Ishikawa (cell line): ENCODE data around the gene CHST12.

Experiments
- CEBPB ChIP-seq: IDR thresholded peaks from 2 replicates; pipeline ENCODE4 v1.6.1; 2012
- CREB1 ChIP-seq: IDR thresholded peaks from 2 replicates; pipeline ENCODE4 v1.6.1; 2012; ENCODE audit warnings: low read depth
- EGR1 ChIP-seq: IDR thresholded peaks from 2 replicates; pipeline ENCODE4 v1.6.1; 2012
- EP300 ChIP-seq: IDR thresholded peaks from 2 replicates; pipeline ENCODE4 v1.6.1; 2012; ENCODE audit warnings: borderline replicate concordance
- FOXM1 ChIP-seq: IDR thresholded peaks from 2 replicates; pipeline ENCODE4 v1.6.1; 2012; ENCODE audit warnings: low read depth, borderline replicate concordance
- NFIC ChIP-seq: IDR thresholded peaks from 2 replicates; pipeline ENCODE4 v1.6.1; 2012
- RAD21 ChIP-seq: IDR thresholded peaks from 2 replicates; pipeline ENCODE4 v1.6.1; 2012; ENCODE audit warnings: low read depth
- TAF1 ChIP-seq: IDR thresholded peaks from 2 replicates; pipeline ENCODE4 v1.6.1; 2012; ENCODE audit warnings: low read depth, mild to moderate bottlenecking
- TCF12 ChIP-seq: IDR thresholded peaks from 2 replicates; pipeline ENCODE4 v1.6.1; 2012; ENCODE audit warnings: low read depth
- TEAD4 ChIP-seq: IDR thresholded peaks from 2 replicates; pipeline ENCODE4 v1.6.1; 2012
- YY1 ChIP-seq: IDR thresholded peaks from 2 replicates; pipeline ENCODE4 v1.6.1; 2012; ENCODE audit warnings: low read depth
- ZBTB7A ChIP-seq: IDR thresholded peaks from 2 replicates; pipeline ENCODE4 v1.6.1; 2012; ENCODE audit warnings: low read depth
- TF ChIP-seq, protein P1 (sequence below): IDR thresholded peaks from 2 replicates; pipeline ENCODE4 v1.6.1; 2012; ENCODE audit warnings: low read depth, mild to moderate bottlenecking
- TF ChIP-seq, protein P2 (sequence below): IDR thresholded peaks from 2 replicates; pipeline ENCODE4 v1.6.1; 2012
- TF ChIP-seq, protein P3 (sequence below): IDR thresholded peaks from 2 replicates; pipeline ENCODE4 v1.6.1; 2012

The CHST12 gene

DNA sequence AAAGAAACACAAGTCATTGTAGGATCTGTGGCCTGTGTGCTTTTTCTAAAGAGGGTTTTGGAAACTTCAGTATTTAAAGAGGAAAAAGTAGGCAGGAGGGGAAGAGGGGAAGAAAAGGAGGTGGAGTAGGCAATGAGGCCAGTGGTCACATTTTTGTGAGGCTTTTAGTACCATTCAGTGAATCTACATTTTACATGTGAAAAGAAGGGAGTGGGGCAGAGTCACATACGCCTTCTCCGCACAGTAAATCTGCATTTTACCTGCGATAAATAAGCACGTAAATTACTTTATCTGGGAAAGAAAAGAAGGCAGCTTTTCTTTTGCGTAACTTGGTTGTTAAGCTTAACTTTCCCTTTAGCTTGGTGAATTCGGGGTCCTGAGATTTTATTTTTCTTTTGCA is 13.2 kb downstream of the CHST12 start:
- TF ChIP-seq CEBPB (no peak), YY1 (no peak), ZBTB7A (no peak), FOXM1 (no peak)

DNA sequence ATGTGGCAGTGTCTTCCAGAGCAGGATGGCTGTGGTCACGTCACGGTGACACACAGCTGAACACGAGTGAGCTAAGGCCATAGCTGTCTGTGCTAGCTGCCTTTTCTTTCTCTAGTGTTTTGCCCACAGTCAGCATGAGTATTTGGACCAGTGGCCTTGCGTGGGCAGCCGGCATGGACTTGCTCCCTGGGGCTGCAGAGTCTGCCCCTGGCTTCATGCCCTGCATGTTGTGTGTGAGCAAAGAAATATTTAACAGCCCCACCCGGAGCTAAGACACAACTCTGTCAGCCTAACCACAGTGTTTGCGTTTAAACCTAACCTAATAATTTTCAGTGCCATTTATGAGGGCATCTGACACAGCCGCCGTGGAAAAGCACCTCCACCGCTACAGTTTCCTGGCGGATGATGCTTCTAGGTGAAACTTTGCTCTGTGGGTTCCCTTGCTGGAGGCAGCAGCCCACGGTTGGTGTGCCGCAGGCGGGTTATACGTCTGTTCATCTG is 14.6 kb downstream of the CHST12 start:
- TF ChIP-seq CEBPB (no peak), YY1 (no peak), EGR1 (no peak), RAD21 (no peak), TEAD4 (no peak), TAF1 (no peak)
- TF ChIP-seq, protein P1, sequence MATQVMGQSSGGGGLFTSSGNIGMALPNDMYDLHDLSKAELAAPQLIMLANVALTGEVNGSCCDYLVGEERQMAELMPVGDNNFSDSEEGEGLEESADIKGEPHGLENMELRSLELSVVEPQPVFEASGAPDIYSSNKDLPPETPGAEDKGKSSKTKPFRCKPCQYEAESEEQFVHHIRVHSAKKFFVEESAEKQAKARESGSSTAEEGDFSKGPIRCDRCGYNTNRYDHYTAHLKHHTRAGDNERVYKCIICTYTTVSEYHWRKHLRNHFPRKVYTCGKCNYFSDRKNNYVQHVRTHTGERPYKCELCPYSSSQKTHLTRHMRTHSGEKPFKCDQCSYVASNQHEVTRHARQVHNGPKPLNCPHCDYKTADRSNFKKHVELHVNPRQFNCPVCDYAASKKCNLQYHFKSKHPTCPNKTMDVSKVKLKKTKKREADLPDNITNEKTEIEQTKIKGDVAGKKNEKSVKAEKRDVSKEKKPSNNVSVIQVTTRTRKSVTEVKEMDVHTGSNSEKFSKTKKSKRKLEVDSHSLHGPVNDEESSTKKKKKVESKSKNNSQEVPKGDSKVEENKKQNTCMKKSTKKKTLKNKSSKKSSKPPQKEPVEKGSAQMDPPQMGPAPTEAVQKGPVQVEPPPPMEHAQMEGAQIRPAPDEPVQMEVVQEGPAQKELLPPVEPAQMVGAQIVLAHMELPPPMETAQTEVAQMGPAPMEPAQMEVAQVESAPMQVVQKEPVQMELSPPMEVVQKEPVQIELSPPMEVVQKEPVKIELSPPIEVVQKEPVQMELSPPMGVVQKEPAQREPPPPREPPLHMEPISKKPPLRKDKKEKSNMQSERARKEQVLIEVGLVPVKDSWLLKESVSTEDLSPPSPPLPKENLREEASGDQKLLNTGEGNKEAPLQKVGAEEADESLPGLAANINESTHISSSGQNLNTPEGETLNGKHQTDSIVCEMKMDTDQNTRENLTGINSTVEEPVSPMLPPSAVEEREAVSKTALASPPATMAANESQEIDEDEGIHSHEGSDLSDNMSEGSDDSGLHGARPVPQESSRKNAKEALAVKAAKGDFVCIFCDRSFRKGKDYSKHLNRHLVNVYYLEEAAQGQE, result no peak

DNA sequence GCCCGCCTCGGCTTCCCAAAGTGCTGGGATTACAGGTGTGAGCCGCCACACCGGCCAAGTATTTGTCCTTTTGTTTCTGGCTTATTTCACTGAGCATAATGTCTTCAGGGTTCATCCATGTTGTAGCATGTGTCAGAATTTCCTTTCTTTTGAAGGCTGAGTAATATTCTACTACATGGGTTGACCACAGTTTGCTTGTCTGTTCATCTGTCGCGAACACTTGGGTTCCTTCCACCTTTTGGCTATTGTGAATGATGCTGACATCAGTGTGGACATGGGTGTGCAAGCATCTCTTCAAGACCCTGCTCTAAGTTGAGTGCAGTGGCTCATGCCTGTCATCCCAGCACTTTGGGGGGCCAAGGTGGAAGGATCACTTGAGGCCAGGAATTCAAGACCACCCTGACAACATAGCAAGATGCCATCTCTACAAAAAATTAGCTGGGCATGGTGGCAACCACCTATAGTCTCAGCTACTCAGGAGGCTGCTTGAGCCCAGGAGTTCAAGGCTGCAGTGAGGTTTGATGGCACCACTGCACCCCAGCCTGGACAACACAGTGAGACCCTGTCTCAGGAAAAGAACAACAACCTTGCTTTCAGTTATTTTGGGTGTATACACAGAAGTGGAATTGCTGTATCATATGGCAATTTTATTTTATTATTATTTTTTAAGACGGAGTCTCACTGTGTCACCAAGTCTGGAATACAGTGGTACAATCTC is 17.0 kb downstream of the CHST12 start:
- TF ChIP-seq EGR1 (no peak), RAD21 (no peak), CREB1 (no peak), ZBTB7A (no peak), TAF1 (no peak)

DNA sequence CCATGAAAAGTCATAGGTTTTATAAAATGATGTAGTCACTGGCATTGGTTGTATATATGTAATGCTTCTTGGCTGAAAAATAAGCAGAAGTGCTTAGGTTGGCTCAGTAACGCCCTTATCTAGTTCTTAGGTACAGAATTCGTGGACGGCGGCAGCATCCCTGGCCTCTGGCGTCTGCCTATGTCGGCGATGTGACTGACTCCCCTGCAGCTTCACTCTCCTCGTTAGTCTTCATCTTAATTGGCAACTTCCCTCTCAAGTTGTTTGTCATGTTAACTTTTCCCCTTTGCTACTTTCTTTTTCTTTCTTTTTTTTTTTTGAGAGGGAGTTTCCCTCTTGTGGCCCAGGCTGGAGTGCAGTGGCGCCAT is 18.5 kb downstream of the CHST12 start:
- TF ChIP-seq EGR1, result no peak
- TF ChIP-seq NFIC, result no peak
- TF ChIP-seq TAF1, result no peak
- no peak for TF ChIP-seq TEAD4
- no peak for TF ChIP-seq TCF12
- TF ChIP-seq CREB1, result no peak
- no peak for TF ChIP-seq ZBTB7A
- TF ChIP-seq, protein P2, sequence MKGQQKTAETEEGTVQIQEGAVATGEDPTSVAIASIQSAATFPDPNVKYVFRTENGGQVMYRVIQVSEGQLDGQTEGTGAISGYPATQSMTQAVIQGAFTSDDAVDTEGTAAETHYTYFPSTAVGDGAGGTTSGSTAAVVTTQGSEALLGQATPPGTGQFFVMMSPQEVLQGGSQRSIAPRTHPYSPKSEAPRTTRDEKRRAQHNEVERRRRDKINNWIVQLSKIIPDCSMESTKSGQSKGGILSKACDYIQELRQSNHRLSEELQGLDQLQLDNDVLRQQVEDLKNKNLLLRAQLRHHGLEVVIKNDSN, result no peak
- TF ChIP-seq FOXM1, result no peak
- TF ChIP-seq, protein P3, sequence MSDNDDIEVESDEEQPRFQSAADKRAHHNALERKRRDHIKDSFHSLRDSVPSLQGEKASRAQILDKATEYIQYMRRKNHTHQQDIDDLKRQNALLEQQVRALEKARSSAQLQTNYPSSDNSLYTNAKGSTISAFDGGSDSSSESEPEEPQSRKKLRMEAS, result no peak
- TF ChIP-seq CEBPB, result no peak
- no peak for TF ChIP-seq RAD21
- no peak for TF ChIP-seq EP300
- TF ChIP-seq YY1, result no peak

DNA sequence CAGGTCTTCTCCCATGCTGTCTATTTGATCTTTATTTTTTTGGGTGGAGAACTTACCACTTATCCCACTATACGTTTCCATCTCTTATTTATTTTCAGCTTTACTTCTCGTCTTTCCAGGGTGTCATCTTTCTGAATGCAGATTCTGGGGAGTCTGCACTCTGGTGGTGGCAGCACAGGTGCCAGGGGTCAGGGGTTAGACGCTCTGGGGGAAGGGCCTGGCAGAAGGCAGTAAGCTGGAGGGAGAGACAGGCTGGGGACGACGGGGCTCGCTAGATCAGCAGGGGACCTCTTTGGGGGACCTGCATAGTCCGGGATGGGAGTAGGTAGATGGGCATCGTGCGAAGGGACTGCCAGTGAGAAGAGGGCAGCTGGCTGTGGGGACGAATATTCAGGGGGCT is 22.3 kb downstream of the CHST12 start:
- TF ChIP-seq TEAD4, result no peak
- TF ChIP-seq ZBTB7A, result no peak
- no peak for TF ChIP-seq EP300
- TF ChIP-seq TAF1, result no peak
- TF ChIP-seq CEBPB, result no peak
- TF ChIP-seq, protein P2, result no peak
- TF ChIP-seq EGR1, result no peak
- TF ChIP-seq CREB1, result no peak

DNA sequence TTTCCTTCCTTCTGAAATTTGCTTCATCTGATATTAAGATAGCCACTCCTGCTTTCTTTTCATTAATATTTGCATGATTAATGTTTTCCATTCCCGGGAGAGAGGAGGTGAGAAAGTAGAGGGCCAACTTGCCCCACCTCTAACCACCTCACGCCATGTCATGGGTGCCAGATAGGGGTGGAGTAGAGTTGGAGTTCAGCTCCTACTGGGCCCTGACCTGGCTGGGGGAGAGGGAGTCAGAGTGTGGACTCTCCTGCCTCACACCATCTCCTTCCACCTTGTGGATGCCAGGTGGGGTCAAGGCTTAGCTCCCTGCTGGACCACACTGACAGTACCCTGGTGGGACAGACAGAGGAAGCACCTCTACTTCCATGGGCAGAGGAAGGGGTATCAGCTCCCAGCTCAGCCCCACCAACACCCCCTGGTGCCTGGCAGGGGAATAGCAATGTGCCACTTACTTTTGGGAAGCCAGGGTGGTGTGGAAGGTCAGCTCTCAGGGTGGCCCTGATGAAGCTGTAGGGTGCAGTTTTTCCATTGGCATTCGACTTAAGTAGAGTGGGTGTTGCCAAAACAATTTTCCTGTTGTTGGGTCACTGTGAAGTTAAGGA is 28.0 kb downstream of the CHST12 start:
- TF ChIP-seq RAD21 (peak; percentile 62), CREB1 (no peak)

DNA sequence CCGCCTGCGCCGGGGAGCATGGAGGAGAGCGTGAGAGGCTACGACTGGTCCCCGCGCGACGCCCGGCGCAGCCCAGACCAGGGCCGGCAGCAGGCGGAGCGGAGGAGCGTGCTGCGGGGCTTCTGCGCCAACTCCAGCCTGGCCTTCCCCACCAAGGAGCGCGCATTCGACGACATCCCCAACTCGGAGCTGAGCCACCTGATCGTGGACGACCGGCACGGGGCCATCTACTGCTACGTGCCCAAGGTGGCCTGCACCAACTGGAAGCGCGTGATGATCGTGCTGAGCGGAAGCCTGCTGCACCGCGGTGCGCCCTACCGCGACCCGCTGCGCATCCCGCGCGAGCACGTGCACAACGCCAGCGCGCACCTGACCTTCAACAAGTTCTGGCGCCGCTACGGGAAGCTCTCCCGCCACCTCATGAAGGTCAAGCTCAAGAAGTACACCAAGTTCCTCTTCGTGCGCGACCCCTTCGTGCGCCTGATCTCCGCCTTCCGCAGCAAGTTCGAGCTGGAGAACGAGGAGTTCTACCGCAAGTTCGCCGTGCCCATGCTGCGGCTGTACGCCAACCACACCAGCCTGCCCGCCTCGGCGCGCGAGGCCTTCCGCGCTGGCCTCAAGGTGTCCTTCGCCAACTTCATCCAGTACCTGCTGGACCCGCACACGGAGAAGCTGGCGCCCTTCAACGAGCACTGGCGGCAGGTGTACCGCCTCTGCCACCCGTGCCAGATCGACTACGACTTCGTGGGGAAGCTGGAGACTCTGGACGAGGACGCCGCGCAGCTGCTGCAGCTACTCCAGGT is 29.7 kb downstream of the CHST12 start:
- TF ChIP-seq TEAD4, result no peak
- TF ChIP-seq ZBTB7A, result no peak
- TF ChIP-seq EGR1, result no peak
- no peak for TF ChIP-seq CEBPB
- TF ChIP-seq, protein P1, result no peak
- TF ChIP-seq, protein P3, result no peak
- no peak for TF ChIP-seq FOXM1
- no peak for TF ChIP-seq EP300
- TF ChIP-seq NFIC, result no peak
- no peak for TF ChIP-seq RAD21
- TF ChIP-seq TCF12, result no peak
- no peak for TF ChIP-seq YY1
- TF ChIP-seq, protein P2, result no peak
- TF ChIP-seq TAF1, result no peak
- TF ChIP-seq CREB1, result no peak
